Muscle layer of duodenum (tissue), 2 donors: ENCODE measurements around the gene CEP70.
"Not testable (repeated sequence)": the region's sequence is repeated elsewhere in the genome, so short reads cannot be mapped to it uniquely, and the experiment has no call there.

Experiments
- H3K27ac ChIP-seq: one replicate; pipeline ENCODE4 v1.7.0; 2013; ENCODE audit warnings: mild to moderate bottlenecking, low read length
- H3K27me3 ChIP-seq: one replicate; pipeline ENCODE4 v1.7.0; 2013; ENCODE audit warnings: low read depth, mild to moderate bottlenecking, control low read depth, low read length
- H3K36me3 ChIP-seq, 2 donors: one replicate each; pipeline ENCODE4 v1.7.0; 2013; ENCODE audit warnings: low read length in 2 of 2, control low read depth in 1 of 2, mild to moderate bottlenecking in 1 of 2; ENCODE audit not compliant: insufficient read depth in 2 of 2, control insufficient read depth in 1 of 2
- H3K4me1 ChIP-seq, 2 donors: one replicate each; pipeline ENCODE4 v1.7.0; 2013; ENCODE audit warnings: low read length in 2 of 2, mild to moderate bottlenecking in 2 of 2, control low read depth in 1 of 2, moderate library complexity in 1 of 2; ENCODE audit not compliant: insufficient read depth in 2 of 2, control insufficient read depth in 1 of 2
- H3K4me3 ChIP-seq, 2 donors: one replicate each; pipeline ENCODE4 v1.7.0; 2013; ENCODE audit warnings: low read length in 2 of 2, low read depth in 1 of 2, mild to moderate bottlenecking in 1 of 2
- H3K9me3 ChIP-seq, 2 donors: one replicate each; pipeline ENCODE4 v1.7.0; 2013; ENCODE audit warnings: low read length in 2 of 2, control low read depth in 1 of 2, mild to moderate bottlenecking in 1 of 2; ENCODE audit not compliant: control insufficient read depth in 1 of 2
- donor health status: healthy.

Gene CEP70

GRCh38 chr3:138498991-138499390 is 95.1 kb downstream of the CEP70 start:
- Histone ChIP-seq H3K27me3 (no peaks in the 10 kb centered on the region), H3K27ac (no peak overlapping the region), H3K4me3 (no peak overlapping the region), H3K4me1 (no peaks in the 10 kb centered on the region), H3K36me3 (peaks cover 0 to 7% of the 10 kb centered on the region in 2 donors), H3K9me3 (no peaks in the 10 kb centered on the region)

GRCh38 chr3:138497851-138498250 is 96.2 kb downstream of the CEP70 start:
- Histone ChIP-seq H3K27me3 (no peaks in the 10 kb centered on the region), H3K27ac (no peak overlapping the region), H3K4me3 (no peak overlapping the region), H3K9me3 (no peaks in the 10 kb centered on the region), H3K36me3 (peaks cover 0 to 11% of the 10 kb centered on the region in 2 donors), H3K4me1 (no peaks in the 10 kb centered on the region)

- Histone ChIP-seq H3K4me3 (no peak overlapping the region), H3K36me3 (peaks cover 0 to 15% of the 10 kb centered on the region in 2 donors), H3K27ac (no peak overlapping the region), H3K9me3 (no peaks in the 10 kb centered on the region), H3K4me1 (no peaks in the 10 kb centered on the region), H3K27me3 (no peaks in the 10 kb centered on the region)
Observed at GRCh38 chr3:138497021-138497420, 97.0 kb downstream of the CEP70 start.

- no peak overlapping the region for H3K27ac ChIP-seq
- no peaks in the 10 kb centered on the region for H3K27me3 ChIP-seq
Observed at GRCh38 chr3:138496436-138496835, 97.6 kb downstream of the CEP70 start.

GRCh38 chr3:138495638-138496037 is 98.4 kb downstream of the CEP70 start:
- H3K4me3 ChIP-seq, H3K9me3 ChIP-seq, H3K27ac ChIP-seq, H3K27me3 ChIP-seq, H3K4me1 ChIP-seq: not testable (repeated sequence)
- peaks cover 0 to 17% of the 10 kb centered on the region in 2 donors for H3K36me3 ChIP-seq

More at GRCh38 chr3:138496436-138496835, 97.6 kb downstream of the CEP70 start:
- no peak overlapping the region for H3K4me3 ChIP-seq
- H3K36me3 ChIP-seq = peaks cover 0 to 17% of the 10 kb centered on the region in 2 donors
- no peaks in the 10 kb centered on the region for H3K4me1 ChIP-seq
- H3K9me3 ChIP-seq = no peaks in the 10 kb centered on the region

GRCh38 chr3:138494607-138494929 is 99.5 kb downstream of the CEP70 start:
- peaks cover 0 to 17% of the 10 kb centered on the region in 2 donors for H3K36me3 ChIP-seq
- H3K27me3 ChIP-seq = no peaks in the 10 kb centered on the region
- H3K4me1 ChIP-seq = no peaks in the 10 kb centered on the region
- no peak overlapping the region for H3K27ac ChIP-seq
- H3K9me3 ChIP-seq = no peaks in the 10 kb centered on the region
- H3K4me3 ChIP-seq = no peak overlapping the region

GRCh38 chr3:138493804-138494606 is 100.1 kb downstream of the CEP70 start:
- Histone ChIP-seq H3K4me3 (no peak overlapping the region), H3K36me3 (peaks cover 0 to 16% of the 10 kb centered on the region in 2 donors), H3K9me3 (no peaks in the 10 kb centered on the region), H3K4me1 (no peaks in the 10 kb centered on the region), H3K27ac (no peak overlapping the region), H3K27me3 (no peaks in the 10 kb centered on the region)

GRCh38 chr3:138492980-138493675 is 100.9 kb downstream of the CEP70 start:
- peaks cover 0 to under 1% of the 10 kb centered on the region in 2 donors for H3K9me3 ChIP-seq
- peaks cover 0 to 12% of the 10 kb centered on the region in 2 donors for H3K36me3 ChIP-seq

GRCh38 chr3:138491971-138492370 is 102.1 kb downstream of the CEP70 start:
- Histone ChIP-seq H3K27me3 (no peaks in the 10 kb centered on the region), H3K9me3 (peaks cover 0 to 12% of the 10 kb centered on the region in 2 donors), H3K27ac (no peak overlapping the region), H3K4me3 (no peak overlapping the region), H3K36me3 (peaks cover 0 to 12% of the 10 kb centered on the region in 2 donors), H3K4me1 (no peaks in the 10 kb centered on the region)

More at GRCh38 chr3:138492980-138493675, 100.9 kb downstream of the CEP70 start:
- no peaks in the 10 kb centered on the region for H3K4me1 ChIP-seq
- no peak overlapping the region for H3K27ac ChIP-seq
- no peaks in the 10 kb centered on the region for H3K27me3 ChIP-seq
- no peak overlapping the region for H3K4me3 ChIP-seq

GRCh38 chr3:138486580-138486979 is 107.5 kb downstream of the CEP70 start:
- H3K27ac ChIP-seq, H3K27me3 ChIP-seq, H3K4me1 ChIP-seq, H3K4me3 ChIP-seq, H3K36me3 ChIP-seq: not testable (repeated sequence)
- H3K9me3 ChIP-seq = peaks cover 0 to 16% of the 10 kb centered on the region in 2 donors

- H3K36me3 ChIP-seq, H3K27ac ChIP-seq, H3K4me3 ChIP-seq, H3K27me3 ChIP-seq, H3K4me1 ChIP-seq: not testable (repeated sequence)
- H3K9me3 ChIP-seq = peaks cover 0 to 16% of the 10 kb centered on the region in 2 donors
Observed at GRCh38 chr3:138484672-138485071, 109.4 kb downstream of the CEP70 start.
